Ishikawa (cell line): Measurements from ENCODE around the gene GHRHR.

Experiments
- CEBPB ChIP-seq: IDR thresholded peaks from 2 replicates; pipeline ENCODE4 v1.6.1; 2012
- CREB1 ChIP-seq: IDR thresholded peaks from 2 replicates; pipeline ENCODE4 v1.6.1; 2012; ENCODE audit warnings: low read depth
- EGR1 ChIP-seq: IDR thresholded peaks from 2 replicates; pipeline ENCODE4 v1.6.1; 2012
- FOXM1 ChIP-seq: IDR thresholded peaks from 2 replicates; pipeline ENCODE4 v1.6.1; 2012; ENCODE audit warnings: low read depth, borderline replicate concordance
- REST ChIP-seq: IDR thresholded peaks from 2 replicates; pipeline ENCODE4 v1.6.1; 2012; ENCODE audit warnings: low read depth, mild to moderate bottlenecking
- TAF1 ChIP-seq: IDR thresholded peaks from 2 replicates; pipeline ENCODE4 v1.6.1; 2012; ENCODE audit warnings: low read depth, mild to moderate bottlenecking
- TEAD4 ChIP-seq: IDR thresholded peaks from 2 replicates; pipeline ENCODE4 v1.6.1; 2012
- YY1 ChIP-seq: IDR thresholded peaks from 2 replicates; pipeline ENCODE4 v1.6.1; 2012; ENCODE audit warnings: low read depth
- ZBTB7A ChIP-seq: IDR thresholded peaks from 2 replicates; pipeline ENCODE4 v1.6.1; 2012; ENCODE audit warnings: low read depth
- TF ChIP-seq, protein P1 (sequence below): IDR thresholded peaks from 2 replicates; pipeline ENCODE4 v1.6.1; 2012

DNA sequence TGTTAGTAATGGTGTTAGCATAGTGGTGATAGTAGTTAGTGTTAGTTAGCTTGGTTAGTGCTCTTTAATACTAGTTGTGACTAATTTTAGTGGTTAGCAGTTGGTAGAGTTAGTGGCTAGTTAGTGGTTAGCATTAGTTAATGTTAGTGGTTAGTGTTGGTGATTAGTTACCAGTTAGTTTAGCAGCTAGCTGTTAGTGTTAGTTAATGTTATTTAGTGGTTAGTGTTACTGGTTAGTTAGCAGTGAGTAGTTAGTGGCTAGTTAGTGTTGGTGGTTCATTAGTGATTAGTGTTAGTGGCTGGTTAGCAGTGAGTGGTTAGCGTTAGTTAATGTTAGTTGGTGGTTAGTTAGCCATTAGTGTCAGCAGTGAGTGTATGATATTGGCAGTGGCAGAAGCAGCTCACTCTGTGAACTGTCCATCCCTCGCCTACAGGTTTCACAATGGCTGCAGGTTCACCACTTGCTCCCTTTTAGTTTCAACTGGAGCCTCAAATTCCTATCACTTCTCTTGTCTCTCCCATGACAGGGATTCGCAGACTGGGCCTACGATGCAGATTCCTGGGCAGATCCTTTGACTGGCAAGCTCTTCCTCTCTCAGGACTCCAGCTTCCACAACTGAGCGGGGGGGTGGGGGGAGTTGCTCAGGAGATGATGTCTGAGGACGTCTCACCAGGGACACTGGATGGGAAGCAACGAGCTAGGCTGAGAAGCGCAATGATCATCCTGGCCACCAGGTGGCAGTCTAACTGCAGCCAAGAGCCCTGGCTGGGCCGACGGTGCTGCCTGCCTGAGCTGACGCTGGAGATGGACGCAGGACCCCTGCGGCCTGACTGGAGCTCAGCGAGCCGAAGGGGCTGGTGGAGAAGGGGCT is 19.5 kb downstream of the GHRHR start:
- TF ChIP-seq FOXM1 (no peak), CEBPB (no peak), CREB1 (no peak), YY1 (no peak), EGR1 (no peak), REST (no peak), TEAD4 (no peak), TAF1 (no peak), ZBTB7A (no peak)
- TF ChIP-seq, protein P1, sequence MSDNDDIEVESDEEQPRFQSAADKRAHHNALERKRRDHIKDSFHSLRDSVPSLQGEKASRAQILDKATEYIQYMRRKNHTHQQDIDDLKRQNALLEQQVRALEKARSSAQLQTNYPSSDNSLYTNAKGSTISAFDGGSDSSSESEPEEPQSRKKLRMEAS, result no peak
